Endodermal cell (in vitro differentiated cells): ENCODE results near the gene TMOD2. TPM values are rescaled to one million over a fixed set of nuclear protein-coding genes. Genes with fewer than 3 reads are reported as not detected.

Experiments used
- DNase-seq: peaks from one replicate; pipeline ENCODE4 v3.0.0-alpha.2; 2017
- H3K27ac ChIP-seq: 2 replicates; pipeline ENCODE4 v1.5.1; 2013; ENCODE audit warnings: mild to moderate bottlenecking, low read depth, low read length, moderate library complexity
- H3K27me3 ChIP-seq: 2 replicates; pipeline ENCODE4 v1.6.1; 2013; ENCODE audit warnings: mild to moderate bottlenecking, low read length, moderate library complexity; ENCODE audit not compliant: insufficient read depth, control insufficient read depth, poor library complexity, severe bottlenecking
- H3K36me3 ChIP-seq: 2 replicates; pipeline ENCODE4 v1.7.0; 2013; ENCODE audit warnings: mild to moderate bottlenecking, low read length, moderate library complexity; ENCODE audit not compliant: control insufficient read depth, insufficient read depth
- H3K4me1 ChIP-seq: one replicate; pipeline ENCODE4 v1.7.0; 2013; ENCODE audit warnings: low read length; ENCODE audit not compliant: control insufficient read depth, insufficient read depth
- H3K4me3 ChIP-seq: 2 replicates; pipeline ENCODE4 v1.5.1; 2013; ENCODE audit warnings: mild to moderate bottlenecking, low read length, moderate library complexity
- H3K9ac ChIP-seq: 2 replicates; pipeline ENCODE4 v1.6.1; 2013; ENCODE audit warnings: mild to moderate bottlenecking, low read length, moderate library complexity; ENCODE audit not compliant: poor library complexity, severe bottlenecking; ENCODE audit errors: extremely low read depth
- H3K9me3 ChIP-seq: 2 replicates; pipeline ENCODE4 v1.6.1; 2013; ENCODE audit warnings: mild to moderate bottlenecking, low read length, moderate library complexity; ENCODE audit not compliant: control insufficient read depth
- H3K27ac Mint-ChIP-seq: 2 replicates; pipeline ENCODE4 v1.8.0; 2020; ENCODE audit warnings: mixed read lengths
- H3K27me3 Mint-ChIP-seq: 2 replicates; pipeline ENCODE4 v1.8.0; 2021; ENCODE audit warnings: mild to moderate bottlenecking, mixed read lengths; ENCODE audit not compliant: insufficient read depth
- H3K36me3 Mint-ChIP-seq: 2 replicates; pipeline ENCODE4 v1.8.0; 2020; ENCODE audit warnings: low read depth, mixed read lengths
- H3K4me1 Mint-ChIP-seq: 2 replicates; pipeline ENCODE4 v1.8.0; 2020; ENCODE audit warnings: mixed read lengths
- H3K4me3 Mint-ChIP-seq: 2 replicates; pipeline ENCODE4 v1.8.0; 2020; ENCODE audit warnings: mild to moderate bottlenecking, moderate library complexity, mixed read lengths
- H3K9me3 Mint-ChIP-seq: 2 replicates; pipeline ENCODE4 v1.8.0; 2020; ENCODE audit warnings: mild to moderate bottlenecking, mixed read lengths
- WGBS, 2 experiments: methylation state at CpG; one replicate each; pipeline versions ENCODE4 v1.1.5 to v1.1.7; 2013; ENCODE audit warnings: missing lambda C conversion rate in 2 of 2, mixed read lengths in 1 of 2; ENCODE audit not compliant: insufficient coverage in 1 of 2, insufficient read length in 1 of 2; 5-methylcytosine and 5-hydroxymethylcytosine counted together
- total RNA-seq, 2 donors: library from RNA; stranded (reverse); fragmentation: NEBNext Ultra II Directional in 1 of 2; extraction: Animal tissue kit (Norgen Biotek cat#: 25700) in 1 of 2; gene quantifications; 2 replicates in 1 of 2; 3 replicates in 1 of 2; pipeline ENCODE4 v1.2.1, GENCODE V29; 2021
- TF ChIP-seq, protein P1 (sequence below): fragments of 200-600 bp; sonication (generic); conservative IDR thresholded peaks from 2 replicates; pipeline ENCODE4 v1.5.0; 2021; ENCODE audit warnings: antibody characterized with exemption, mild to moderate bottlenecking

Gene TMOD2
- total RNA-seq, 2 donors from 2014 or later: 2.1 to 2.5 TPM

DNA sequence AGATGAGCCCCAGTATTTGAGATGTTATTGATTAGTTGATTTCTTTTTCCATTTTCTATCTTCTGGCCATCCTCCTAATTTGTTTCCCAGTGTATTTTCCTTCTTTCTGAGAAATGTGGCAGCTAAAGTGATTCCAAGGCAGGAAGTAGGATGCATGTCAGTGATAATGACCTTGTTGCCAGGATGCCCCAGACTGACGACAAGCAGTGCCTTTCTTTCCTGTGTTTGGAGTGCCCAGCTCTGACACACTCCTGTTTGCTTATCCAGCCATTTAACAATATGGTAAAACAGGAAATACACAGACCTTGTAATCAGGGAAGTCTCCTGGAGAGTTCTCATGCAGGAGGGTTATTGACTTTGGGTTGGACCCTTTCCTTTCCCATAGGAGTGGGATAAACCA is 20.4 kb downstream of the TMOD2 start:
- Mint-ChIP-seq H3K4me1 (peaks cover 5% of the 10 kb centered on the region), H3K27ac (no peak overlapping the region), H3K4me3 (no peak overlapping the region), H3K36me3 (no peaks in the 10 kb centered on the region), H3K27me3 (no peaks in the 10 kb centered on the region), H3K9me3 (no peaks in the 10 kb centered on the region)
- Histone ChIP-seq H3K36me3 (no peaks in the 10 kb centered on the region), H3K9ac (no peak overlapping the region), H3K4me1 (no peaks in the 10 kb centered on the region), H3K27ac (no peak overlapping the region), H3K4me3 (no peak overlapping the region), H3K27me3 (no peaks in the 10 kb centered on the region), H3K9me3 (no peaks in the 10 kb centered on the region)
- 90 to 100% methylated on average over 1 of the region's 1 CpG for WGBS, 2 experiments
- TF ChIP-seq, protein P1, sequence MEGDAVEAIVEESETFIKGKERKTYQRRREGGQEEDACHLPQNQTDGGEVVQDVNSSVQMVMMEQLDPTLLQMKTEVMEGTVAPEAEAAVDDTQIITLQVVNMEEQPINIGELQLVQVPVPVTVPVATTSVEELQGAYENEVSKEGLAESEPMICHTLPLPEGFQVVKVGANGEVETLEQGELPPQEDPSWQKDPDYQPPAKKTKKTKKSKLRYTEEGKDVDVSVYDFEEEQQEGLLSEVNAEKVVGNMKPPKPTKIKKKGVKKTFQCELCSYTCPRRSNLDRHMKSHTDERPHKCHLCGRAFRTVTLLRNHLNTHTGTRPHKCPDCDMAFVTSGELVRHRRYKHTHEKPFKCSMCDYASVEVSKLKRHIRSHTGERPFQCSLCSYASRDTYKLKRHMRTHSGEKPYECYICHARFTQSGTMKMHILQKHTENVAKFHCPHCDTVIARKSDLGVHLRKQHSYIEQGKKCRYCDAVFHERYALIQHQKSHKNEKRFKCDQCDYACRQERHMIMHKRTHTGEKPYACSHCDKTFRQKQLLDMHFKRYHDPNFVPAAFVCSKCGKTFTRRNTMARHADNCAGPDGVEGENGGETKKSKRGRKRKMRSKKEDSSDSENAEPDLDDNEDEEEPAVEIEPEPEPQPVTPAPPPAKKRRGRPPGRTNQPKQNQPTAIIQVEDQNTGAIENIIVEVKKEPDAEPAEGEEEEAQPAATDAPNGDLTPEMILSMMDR: no peak
- no peak for DNase-seq

DNA sequence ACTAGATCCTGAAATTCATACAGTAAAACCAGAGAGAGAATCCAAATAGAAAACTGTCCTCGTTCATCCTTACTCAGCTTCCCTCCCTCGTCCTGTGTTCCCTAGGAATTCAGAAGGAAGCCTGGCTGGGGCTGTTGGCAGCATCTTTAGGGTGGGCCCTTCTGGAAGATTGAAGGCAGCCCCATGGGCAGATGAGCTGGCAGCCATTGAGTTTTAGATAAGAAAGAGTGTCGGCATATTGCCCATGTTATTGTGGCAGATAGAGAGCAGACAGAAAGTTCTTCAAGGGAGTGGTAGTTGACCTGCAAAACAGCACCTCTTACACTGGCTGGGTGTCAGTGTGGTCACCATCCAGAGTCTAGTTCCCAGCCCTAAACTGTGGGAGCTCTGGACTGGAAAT is 23.5 kb downstream of the TMOD2 start:
- Mint-ChIP-seq H3K27me3 (no peaks in the 10 kb centered on the region), H3K9me3 (no peaks in the 10 kb centered on the region), H3K27ac (no peak overlapping the region), H3K36me3 (no peaks in the 10 kb centered on the region), H3K4me3 (no peak overlapping the region), H3K4me1 (no peaks in the 10 kb centered on the region)
- H3K27me3 ChIP-seq: no peaks in the 10 kb centered on the region
- TF ChIP-seq, protein P1: no peak
- H3K27ac ChIP-seq: no peak overlapping the region
- no peaks in the 10 kb centered on the region for H3K4me1 ChIP-seq
- H3K9me3 ChIP-seq: no peaks in the 10 kb centered on the region
- WGBS, 2 experiments: 90 to 96% methylated on average over 3 of the region's 3 CpGs
- no peaks in the 10 kb centered on the region for H3K36me3 ChIP-seq
- DNase-seq: no peak
- no peak overlapping the region for H3K4me3 ChIP-seq
- no peak overlapping the region for H3K9ac ChIP-seq

DNA sequence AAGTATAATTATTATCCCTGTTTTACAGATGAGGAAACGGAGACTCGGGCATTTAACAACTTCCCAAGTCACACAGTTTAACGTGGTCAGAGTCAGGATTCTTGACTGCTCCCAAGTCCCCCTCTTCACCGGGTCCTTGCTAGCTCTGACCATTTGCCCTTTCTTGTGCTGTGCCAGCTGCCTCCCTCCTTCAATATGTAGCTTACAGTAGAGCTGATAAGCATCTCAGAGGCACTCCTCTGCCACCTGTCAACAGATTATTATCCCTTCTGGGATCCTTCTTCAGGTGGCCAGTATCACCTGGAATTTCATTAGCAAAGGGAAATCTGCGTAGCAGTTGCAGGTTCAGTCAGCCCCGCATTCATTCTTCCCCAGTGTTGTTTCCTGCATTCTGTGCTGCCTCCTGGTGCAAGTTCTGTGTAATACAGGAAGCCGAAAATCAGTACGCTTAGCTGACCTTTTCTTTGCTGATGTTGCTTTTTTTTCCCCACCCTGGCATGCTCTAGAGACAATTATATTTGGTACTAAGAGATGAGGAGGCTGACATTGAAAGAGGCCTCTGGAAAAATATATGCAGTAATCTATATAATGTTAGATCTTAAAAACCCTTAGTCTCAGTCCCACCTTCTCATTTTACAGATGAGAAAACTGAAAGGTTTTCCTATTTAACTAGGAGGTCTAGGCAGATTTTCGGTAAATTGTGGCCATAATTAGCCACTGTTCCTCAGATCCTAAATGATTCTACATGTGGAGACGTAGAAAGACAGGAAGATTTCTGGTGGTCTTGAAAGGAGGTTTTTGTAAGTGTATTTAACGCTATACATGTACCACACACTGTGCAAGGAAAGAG is 24.8 kb downstream of the TMOD2 start:
- Histone ChIP-seq H3K27ac (no peak overlapping the region), H3K4me1 (no peaks in the 10 kb centered on the region), H3K9ac (no peak overlapping the region), H3K36me3 (no peaks in the 10 kb centered on the region), H3K9me3 (no peaks in the 10 kb centered on the region), H3K27me3 (no peaks in the 10 kb centered on the region), H3K4me3 (no peak overlapping the region)
- WGBS, 2 experiments: 61 to 63% methylated on average over 10 to 11 of the region's 11 CpGs
- H3K27ac Mint-ChIP-seq: no peak overlapping the region
- peak; percentile 88 for DNase-seq
- no peaks in the 10 kb centered on the region for H3K4me1 Mint-ChIP-seq
- no peak overlapping the region for H3K4me3 Mint-ChIP-seq
- no peaks in the 10 kb centered on the region for H3K27me3 Mint-ChIP-seq
- no peaks in the 10 kb centered on the region for H3K9me3 Mint-ChIP-seq
- TF ChIP-seq, protein P1: peak; percentile 87
- H3K36me3 Mint-ChIP-seq: no peaks in the 10 kb centered on the region
